RWPE2 (cell line): Measurements from ENCODE around the gene FBXO34.

Experiments
- ATAC-seq: fragments of 200-7000 bp; cut with Tn5 transposase; 3 replicates; pipeline ENCODE4 v1.9.1; 2021; ENCODE audit warnings: low read depth
- DNase-seq: peaks from one replicate; pipeline ENCODE4 v3.0.0-alpha.2; 2020; ENCODE audit warnings: low spot score
- H3K27ac ChIP-seq: fragments of 450-650 bp; 2 replicates; pipeline ENCODE4 v1.5.1; 2017; ENCODE audit warnings: mild to moderate bottlenecking; ENCODE audit not compliant: poor library complexity, severe bottlenecking
- H3K27me3 ChIP-seq: fragments of 250-450 bp; sonication (Bioruptor Pico); 2 replicates; pipeline ENCODE4 v1.5.1; 2021; ENCODE audit warnings: mild to moderate bottlenecking, moderate library complexity; ENCODE audit not compliant: insufficient read depth, poor library complexity, severe bottlenecking
- H3K36me3 ChIP-seq: fragments of 250-450 bp; sonication (Bioruptor Pico); 2 replicates; pipeline ENCODE4 v1.5.1; 2020; ENCODE audit warnings: low read depth, mild to moderate bottlenecking, moderate library complexity
- H3K4me1 ChIP-seq: fragments of 250-450 bp; sonication (Bioruptor Pico); 2 replicates; pipeline ENCODE4 v1.5.1; 2021; ENCODE audit warnings: mild to moderate bottlenecking, moderate library complexity; ENCODE audit not compliant: insufficient read depth, poor library complexity, severe bottlenecking
- H3K4me3 ChIP-seq: fragments of 250-450 bp; sonication (Bioruptor Pico); 2 replicates; pipeline ENCODE4 v1.5.1; 2021; ENCODE audit warnings: mild to moderate bottlenecking, moderate library complexity; ENCODE audit not compliant: severe bottlenecking
- H3K9me3 ChIP-seq: fragments of 250-450 bp; sonication (Bioruptor Pico); 2 replicates; pipeline ENCODE4 v1.5.1; 2021; ENCODE audit warnings: mild to moderate bottlenecking, moderate library complexity; ENCODE audit not compliant: severe bottlenecking
- TF ChIP-seq, protein P1 (sequence below): fragments of 450-650 bp; IDR thresholded peaks from one replicate; pipeline ENCODE4 v1.5.1; 2017; ENCODE audit warnings: mild to moderate bottlenecking, moderate library complexity; ENCODE audit not compliant: poor library complexity, severe bottlenecking

Gene FBXO34

DNA sequence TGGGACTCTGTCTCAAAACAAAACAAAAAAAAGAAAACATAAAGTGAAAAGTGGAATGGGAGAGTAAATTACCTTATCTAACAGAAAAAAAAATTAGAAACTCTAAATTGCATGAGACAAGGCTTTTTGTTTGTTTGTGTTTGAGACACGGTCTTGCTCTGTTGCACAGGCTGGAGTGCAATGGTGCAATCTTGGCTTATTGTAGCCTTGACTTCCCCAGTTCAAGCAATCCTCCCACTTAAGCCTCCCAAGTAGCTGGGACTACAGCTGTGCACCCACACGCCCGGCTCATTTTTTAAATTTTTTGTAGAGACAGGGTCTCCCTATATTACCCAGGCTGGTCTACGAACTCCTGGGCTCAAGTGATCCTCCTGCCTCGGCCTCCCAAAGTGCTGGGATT, 17.9 kb upstream of the FBXO34 start:
- no peaks in the 10 kb centered on the region for H3K4me1 ChIP-seq
- DNase-seq (no peak), ATAC-seq (no peak)
- TF ChIP-seq, protein P1, sequence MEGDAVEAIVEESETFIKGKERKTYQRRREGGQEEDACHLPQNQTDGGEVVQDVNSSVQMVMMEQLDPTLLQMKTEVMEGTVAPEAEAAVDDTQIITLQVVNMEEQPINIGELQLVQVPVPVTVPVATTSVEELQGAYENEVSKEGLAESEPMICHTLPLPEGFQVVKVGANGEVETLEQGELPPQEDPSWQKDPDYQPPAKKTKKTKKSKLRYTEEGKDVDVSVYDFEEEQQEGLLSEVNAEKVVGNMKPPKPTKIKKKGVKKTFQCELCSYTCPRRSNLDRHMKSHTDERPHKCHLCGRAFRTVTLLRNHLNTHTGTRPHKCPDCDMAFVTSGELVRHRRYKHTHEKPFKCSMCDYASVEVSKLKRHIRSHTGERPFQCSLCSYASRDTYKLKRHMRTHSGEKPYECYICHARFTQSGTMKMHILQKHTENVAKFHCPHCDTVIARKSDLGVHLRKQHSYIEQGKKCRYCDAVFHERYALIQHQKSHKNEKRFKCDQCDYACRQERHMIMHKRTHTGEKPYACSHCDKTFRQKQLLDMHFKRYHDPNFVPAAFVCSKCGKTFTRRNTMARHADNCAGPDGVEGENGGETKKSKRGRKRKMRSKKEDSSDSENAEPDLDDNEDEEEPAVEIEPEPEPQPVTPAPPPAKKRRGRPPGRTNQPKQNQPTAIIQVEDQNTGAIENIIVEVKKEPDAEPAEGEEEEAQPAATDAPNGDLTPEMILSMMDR = no peak
- peaks cover 3% of the 10 kb centered on the region for H3K27me3 ChIP-seq
- no peaks in the 10 kb centered on the region for H3K9me3 ChIP-seq
- H3K4me3 ChIP-seq = no peak overlapping the region
- no peak overlapping the region for H3K27ac ChIP-seq
- no peaks in the 10 kb centered on the region for H3K36me3 ChIP-seq

DNA sequence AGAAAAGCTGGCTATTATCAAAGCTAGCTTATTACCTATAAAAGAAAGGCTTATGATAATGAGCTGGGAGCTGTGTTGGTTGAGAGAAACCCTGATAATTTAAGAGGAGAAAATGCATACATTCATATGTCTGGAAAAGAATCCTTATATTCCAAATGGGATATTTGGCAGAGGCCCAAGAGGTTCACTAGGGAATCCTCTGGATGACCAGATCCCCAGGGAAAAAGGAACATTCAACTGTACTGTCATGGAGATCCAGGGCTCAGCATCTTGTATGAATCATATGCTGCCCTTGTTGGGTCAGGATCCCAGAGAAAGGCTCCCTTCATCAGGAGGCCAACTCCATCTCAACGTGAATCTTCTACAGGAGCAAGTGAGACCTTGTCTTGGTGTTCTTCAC, 16.6 kb upstream of the FBXO34 start:
- Histone ChIP-seq H3K9me3 (no peaks in the 10 kb centered on the region), H3K4me3 (no peak overlapping the region), H3K27ac (no peak overlapping the region), H3K36me3 (no peaks in the 10 kb centered on the region), H3K27me3 (peaks cover 3% of the 10 kb centered on the region), H3K4me1 (no peaks in the 10 kb centered on the region)
- DNase-seq (no peak), ATAC-seq (no peak)
- TF ChIP-seq, protein P1 = no peak

DNA sequence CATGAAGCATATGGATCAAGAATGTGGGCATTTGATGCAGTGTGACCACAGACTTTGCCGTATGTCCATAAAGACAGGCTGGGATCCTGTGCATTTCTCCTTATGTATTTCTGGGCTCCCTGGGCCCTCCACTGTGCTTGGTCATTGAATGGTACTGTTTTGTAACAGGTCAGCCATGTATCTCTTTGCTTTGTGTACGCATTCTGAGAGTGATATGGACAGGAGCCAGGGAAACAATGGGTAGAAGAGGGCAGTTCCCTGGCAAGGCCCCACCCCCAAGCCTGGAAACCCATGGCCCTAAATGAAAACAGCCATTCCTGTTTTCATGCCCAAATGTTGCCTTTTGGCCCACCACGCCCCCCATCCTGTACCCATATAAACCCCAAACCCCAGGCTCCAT, 15.2 kb upstream of the FBXO34 start:
- DNase-seq (no peak), ATAC-seq (no peak)
- H3K27ac ChIP-seq = no peak overlapping the region
- no peak overlapping the region for H3K4me3 ChIP-seq
- H3K4me1 ChIP-seq = no peaks in the 10 kb centered on the region
- H3K36me3 ChIP-seq = no peaks in the 10 kb centered on the region
- peaks cover 3% of the 10 kb centered on the region for H3K27me3 ChIP-seq
- TF ChIP-seq, protein P1 = no peak
- H3K9me3 ChIP-seq = no peaks in the 10 kb centered on the region

DNA sequence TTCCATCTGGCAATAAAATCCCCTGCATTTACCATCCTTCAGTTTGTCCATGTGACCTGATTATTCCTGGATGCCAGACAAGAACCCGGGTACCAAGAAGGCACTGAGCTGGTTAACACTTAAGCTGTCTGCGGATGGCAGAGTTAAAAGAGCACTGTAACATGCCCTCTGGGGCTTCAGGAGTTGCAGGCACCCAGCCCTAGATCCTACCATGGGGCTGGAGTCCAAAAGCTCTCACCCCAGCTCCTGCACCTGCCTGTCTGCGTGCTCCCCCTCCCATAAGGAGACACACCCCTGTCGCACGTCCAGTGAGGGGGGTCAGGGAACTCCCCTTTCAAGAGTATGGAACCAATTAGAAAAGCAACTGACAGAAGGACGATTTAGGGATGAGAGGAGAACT, 14.6 kb upstream of the FBXO34 start:
- peaks cover 3% of the 10 kb centered on the region for H3K27me3 ChIP-seq
- no peak overlapping the region for H3K27ac ChIP-seq
- H3K4me3 ChIP-seq = no peak overlapping the region
- no peaks in the 10 kb centered on the region for H3K36me3 ChIP-seq
- TF ChIP-seq, protein P1 = no peak
- no peaks in the 10 kb centered on the region for H3K4me1 ChIP-seq
- ATAC-seq (no peak; the same call in 2 of the 3 replicates), DNase-seq (no peak)
- H3K9me3 ChIP-seq = no peaks in the 10 kb centered on the region

DNA sequence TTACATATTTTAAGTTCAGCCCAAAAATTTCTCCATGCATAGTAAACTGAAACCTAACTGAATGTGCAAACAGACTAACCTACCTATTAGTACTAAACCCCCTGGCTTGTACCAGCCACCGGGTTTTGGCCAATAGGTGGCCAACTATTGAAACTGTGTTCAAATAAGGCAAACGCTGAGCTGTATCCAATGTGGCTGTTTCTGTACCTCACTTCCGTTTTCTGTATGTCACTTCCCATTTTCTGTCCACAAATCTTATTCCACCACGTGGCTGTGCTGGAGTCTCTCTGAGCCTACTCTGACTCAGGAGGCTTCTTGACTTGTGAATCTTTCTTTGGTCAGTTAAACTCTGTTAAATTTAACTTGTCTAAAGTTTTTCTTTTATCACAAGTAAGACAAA, 6.0 kb upstream of the FBXO34 start:
- no peaks in the 10 kb centered on the region for H3K27me3 ChIP-seq
- H3K27ac ChIP-seq = no peak overlapping the region
- no peak overlapping the region for H3K4me3 ChIP-seq
- DNase-seq = no peak
- TF ChIP-seq, protein P1 = no peak
- H3K4me1 ChIP-seq = no peaks in the 10 kb centered on the region
- H3K36me3 ChIP-seq = no peaks in the 10 kb centered on the region
- H3K9me3 ChIP-seq = no peaks in the 10 kb centered on the region
- ATAC-seq = no peak
